OCI-LY3 (cell line): Measurements from ENCODE around the gene TRIM46.

ENCODE experiments used
- EZH2phosphoT487 ChIP-seq: fragments of 200-600 bp; shearing (Covaris generic); IDR thresholded peaks from 2 replicates; pipeline ENCODE4 v1.6.1; 2018; ENCODE audit warnings: antibody characterized with exemption, mixed run types, low read depth
- TF ChIP-seq, protein P1 (sequence below): fragments of 200-600, 300-600 bp; sonication (generic); IDR thresholded peaks from 2 replicates; pipeline ENCODE4 v1.5.1; 2014; ENCODE audit warnings: antibody characterized with exemption, low read length, low read depth

DNA sequence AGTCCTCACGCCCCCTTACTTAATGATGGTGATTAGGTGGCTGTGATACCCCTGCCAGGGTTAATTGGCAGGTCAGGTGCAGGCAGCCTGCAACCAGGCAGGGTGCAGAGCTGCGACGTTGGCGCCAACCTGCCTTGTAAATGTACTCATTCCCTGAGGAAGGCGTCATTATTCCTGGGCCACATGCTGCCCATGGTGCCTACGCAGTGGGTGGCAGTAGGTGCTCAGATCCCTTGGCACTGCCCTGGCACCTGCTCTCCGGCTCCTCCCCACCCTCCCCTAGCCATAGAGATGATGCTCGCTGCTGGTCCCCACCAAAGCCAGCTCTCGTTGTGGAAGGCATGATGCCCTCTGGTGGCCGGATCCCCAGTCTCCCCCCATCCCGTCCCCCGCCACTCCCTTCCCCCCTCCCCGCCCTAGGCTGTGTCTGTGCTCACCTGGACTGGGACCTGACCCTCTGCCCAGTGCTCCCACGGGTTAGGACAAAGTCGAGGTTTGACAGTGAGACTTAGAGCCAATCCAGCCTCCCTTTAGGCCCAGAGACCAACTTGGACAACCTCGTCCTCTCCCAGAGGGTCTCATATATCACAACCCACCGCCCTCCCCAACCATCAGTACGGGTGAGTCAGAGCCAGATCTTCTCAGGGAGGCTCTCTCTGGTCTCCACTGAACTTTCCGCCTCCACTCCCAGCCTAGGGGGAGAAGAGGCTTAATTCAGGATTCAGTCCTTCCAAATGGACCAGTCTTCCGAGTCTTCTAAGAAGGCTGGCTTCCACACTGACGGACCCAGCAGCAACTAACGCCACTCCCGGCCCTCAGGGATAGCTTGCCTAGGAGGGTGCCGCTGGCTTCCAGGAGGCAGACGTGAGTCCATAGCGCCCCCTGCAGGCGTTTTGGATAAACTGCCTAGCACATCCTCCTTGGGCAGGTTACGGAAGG is 6.2 kb upstream of the TRIM46 start:
- TF ChIP-seq, protein P1, sequence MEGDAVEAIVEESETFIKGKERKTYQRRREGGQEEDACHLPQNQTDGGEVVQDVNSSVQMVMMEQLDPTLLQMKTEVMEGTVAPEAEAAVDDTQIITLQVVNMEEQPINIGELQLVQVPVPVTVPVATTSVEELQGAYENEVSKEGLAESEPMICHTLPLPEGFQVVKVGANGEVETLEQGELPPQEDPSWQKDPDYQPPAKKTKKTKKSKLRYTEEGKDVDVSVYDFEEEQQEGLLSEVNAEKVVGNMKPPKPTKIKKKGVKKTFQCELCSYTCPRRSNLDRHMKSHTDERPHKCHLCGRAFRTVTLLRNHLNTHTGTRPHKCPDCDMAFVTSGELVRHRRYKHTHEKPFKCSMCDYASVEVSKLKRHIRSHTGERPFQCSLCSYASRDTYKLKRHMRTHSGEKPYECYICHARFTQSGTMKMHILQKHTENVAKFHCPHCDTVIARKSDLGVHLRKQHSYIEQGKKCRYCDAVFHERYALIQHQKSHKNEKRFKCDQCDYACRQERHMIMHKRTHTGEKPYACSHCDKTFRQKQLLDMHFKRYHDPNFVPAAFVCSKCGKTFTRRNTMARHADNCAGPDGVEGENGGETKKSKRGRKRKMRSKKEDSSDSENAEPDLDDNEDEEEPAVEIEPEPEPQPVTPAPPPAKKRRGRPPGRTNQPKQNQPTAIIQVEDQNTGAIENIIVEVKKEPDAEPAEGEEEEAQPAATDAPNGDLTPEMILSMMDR: peak; percentile 99
- no peak for TF ChIP-seq EZH2phosphoT487
